GM18873 (cell line): ENCODE measurements around the gene HDAC8.
"Not testable (repeated sequence)": the region's sequence is repeated elsewhere in the genome, so short reads cannot be mapped to it uniquely, and the experiment has no call there.

Experiments
- ATAC-seq: cut with Tn5 transposase; IDR thresholded peaks from one replicate; pipeline ENCODE4 v1.9.1; 2021; ENCODE audit warnings: mild to moderate bottlenecking, moderate library complexity, moderate number of reproducible peaks; ENCODE audit not compliant: unreplicated experiment, low FRiP score

Gene HDAC8

GRCh38 chrX:72539822-72540221 lies 32.8 kb downstream of the HDAC8 start:
- no peak for ATAC-seq

GRCh38 chrX:72536542-72536941 lies 36.1 kb downstream of the HDAC8 start:
- no peak for ATAC-seq

- ATAC-seq: no peak
These were observed 40.3 kb downstream of the HDAC8 start for GRCh38 chrX:72532366-72532765.

- no peak for ATAC-seq
These were observed 45.8 kb downstream of the HDAC8 start for GRCh38 chrX:72526534-72527508.

- ATAC-seq: no peak
These were observed 73.9 kb downstream of the HDAC8 start for GRCh38 chrX:72498782-72499181.

- no peak for ATAC-seq
These were observed 77.6 kb downstream of the HDAC8 start for GRCh38 chrX:72495046-72495445.

GRCh38 chrX:72492499-72492898 lies 80.1 kb downstream of the HDAC8 start:
- ATAC-seq: no peak

GRCh38 chrX:72490221-72490620 lies 82.4 kb downstream of the HDAC8 start:
- not testable (repeated sequence) for ATAC-seq

GRCh38 chrX:72487661-72488060 lies 85.0 kb downstream of the HDAC8 start:
- no peak for ATAC-seq

- no peak for ATAC-seq
These were observed 93.0 kb downstream of the HDAC8 start for GRCh38 chrX:72479324-72480274.

- no peak for ATAC-seq
These were observed 93.8 kb downstream of the HDAC8 start for GRCh38 chrX:72478853-72479252.

GRCh38 chrX:72478351-72478750 lies 94.3 kb downstream of the HDAC8 start:
- no peak for ATAC-seq

- no peak for ATAC-seq
These were observed 94.9 kb downstream of the HDAC8 start for GRCh38 chrX:72477781-72478181.

GRCh38 chrX:72477376-72477775 lies 95.3 kb downstream of the HDAC8 start:
- no peak for ATAC-seq

GRCh38 chrX:72475952-72476668 lies 96.5 kb downstream of the HDAC8 start:
- no peak for ATAC-seq

GRCh38 chrX:72475338-72475737 lies 97.3 kb downstream of the HDAC8 start:
- no peak for ATAC-seq

GRCh38 chrX:72470532-72471223 lies 102.0 kb downstream of the HDAC8 start:
- ATAC-seq: no peak

GRCh38 chrX:72470117-72470516 lies 102.5 kb downstream of the HDAC8 start:
- ATAC-seq: no peak

GRCh38 chrX:72468607-72469006 lies 104.0 kb downstream of the HDAC8 start:
- ATAC-seq: no peak

GRCh38 chrX:72467135-72467534 lies 105.5 kb downstream of the HDAC8 start:
- no peak for ATAC-seq
